GM12891 (cell line): Measurements from ENCODE around the gene SMIM41.

Source experiments
- POLR2A ChIP-seq: IDR thresholded peaks from 2 replicates; pipeline ENCODE4 v1.6.1; 2011; ENCODE audit warnings: low read depth, low read length, control low read depth
- POLR2AphosphoS5 ChIP-seq: IDR thresholded peaks from 2 replicates; pipeline ENCODE4 v1.6.1; 2011; ENCODE audit warnings: low read depth, low read length, control low read depth
- POU2F2 ChIP-seq: IDR thresholded peaks from 2 replicates; pipeline ENCODE4 v1.6.1; 2011; ENCODE audit warnings: low read depth, mild to moderate bottlenecking, control low read depth, low read length, moderate library complexity
- TAF1 ChIP-seq: IDR thresholded peaks from 2 replicates; pipeline ENCODE4 v1.6.1; 2011; ENCODE audit warnings: low read depth, low read length, control low read depth

DNA sequence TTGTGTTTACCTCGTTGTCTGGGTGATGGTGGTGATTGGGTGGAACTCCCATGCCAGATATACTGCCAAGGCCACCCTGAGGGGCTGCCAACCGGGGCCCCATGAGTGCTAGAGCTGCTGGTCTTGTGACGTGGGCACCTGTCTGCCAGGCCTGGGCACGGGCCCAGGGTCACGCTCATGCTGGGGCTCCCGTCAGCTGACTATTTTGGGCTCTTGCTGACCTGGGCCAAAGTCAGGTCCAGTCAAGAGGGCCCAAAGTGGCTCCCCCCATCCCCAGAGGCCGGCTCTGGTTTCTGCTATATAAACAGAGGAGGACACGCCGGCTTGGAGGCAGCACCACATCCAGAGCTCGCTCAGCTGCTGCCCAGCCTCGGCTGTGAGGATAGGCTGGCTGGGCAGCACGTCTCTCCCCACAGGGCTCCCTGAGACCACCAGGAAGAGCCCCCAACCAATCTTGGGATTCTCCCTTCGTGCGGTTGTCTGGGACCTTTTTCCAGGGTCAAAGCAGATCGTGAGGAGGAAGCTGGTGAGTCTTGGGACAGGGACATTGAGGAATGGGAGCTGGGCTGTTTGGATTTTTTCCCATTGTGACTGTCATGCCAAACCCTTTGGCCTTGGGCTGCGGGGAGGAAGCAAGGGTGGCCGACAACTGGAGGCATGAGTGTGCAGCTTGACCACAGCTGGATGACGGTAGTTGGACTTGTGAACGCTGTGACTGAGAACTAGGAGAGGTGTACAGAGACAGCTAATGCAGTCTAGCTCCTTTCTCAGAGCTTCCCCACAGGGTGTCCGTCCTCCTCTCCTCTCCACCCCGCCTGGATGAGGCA, 35.9 kb upstream of the SMIM41 start:
- no peak for TF ChIP-seq POLR2A
- TF ChIP-seq TAF1: no peak
- no peak for TF ChIP-seq POLR2AphosphoS5
- no peak for TF ChIP-seq POU2F2
